Measurements from ENCODE around the gene FHIT. TPM values are rescaled to one million over a fixed set of nuclear protein-coding genes. Genes with fewer than 3 reads are reported as not detected.

Gene FHIT
- total RNA-seq, 4 donors from 2014 or later: 1.6 to 12.9 (median 7.8) TPM

- whole genome bisulfite sequencing, 2 donors: 67 to 70% methylated on average over 2 of the region's 2 CpGs
- no peaks in the 10 kb centered on the region for H3K4me1 ChIP-seq
- TF ChIP-seq POLR2A (IDR thresholded peaks at IDR 0.05): no peak
- no peak for TF ChIP-seq CTCF (IDR thresholded peaks at IDR 0.05)
- no peak for TF ChIP-seq EP300 (IDR thresholded peaks at IDR 0.05)
- H3K27me3 ChIP-seq: no peaks in the 10 kb centered on the region
- H3K27ac ChIP-seq: no peak overlapping the region
- H3K9me3 ChIP-seq: no peaks in the 10 kb centered on the region
- no peak for DNase-seq (ENCODE audit: low spot score in 2 of 2)
- no peaks in the 10 kb centered on the region for H3K36me3 ChIP-seq
- no peak overlapping the region for H3K4me3 ChIP-seq
Measured at GRCh38 chr3:60135474-60135873, 1115.8 kb downstream of the FHIT start.

DNA sequence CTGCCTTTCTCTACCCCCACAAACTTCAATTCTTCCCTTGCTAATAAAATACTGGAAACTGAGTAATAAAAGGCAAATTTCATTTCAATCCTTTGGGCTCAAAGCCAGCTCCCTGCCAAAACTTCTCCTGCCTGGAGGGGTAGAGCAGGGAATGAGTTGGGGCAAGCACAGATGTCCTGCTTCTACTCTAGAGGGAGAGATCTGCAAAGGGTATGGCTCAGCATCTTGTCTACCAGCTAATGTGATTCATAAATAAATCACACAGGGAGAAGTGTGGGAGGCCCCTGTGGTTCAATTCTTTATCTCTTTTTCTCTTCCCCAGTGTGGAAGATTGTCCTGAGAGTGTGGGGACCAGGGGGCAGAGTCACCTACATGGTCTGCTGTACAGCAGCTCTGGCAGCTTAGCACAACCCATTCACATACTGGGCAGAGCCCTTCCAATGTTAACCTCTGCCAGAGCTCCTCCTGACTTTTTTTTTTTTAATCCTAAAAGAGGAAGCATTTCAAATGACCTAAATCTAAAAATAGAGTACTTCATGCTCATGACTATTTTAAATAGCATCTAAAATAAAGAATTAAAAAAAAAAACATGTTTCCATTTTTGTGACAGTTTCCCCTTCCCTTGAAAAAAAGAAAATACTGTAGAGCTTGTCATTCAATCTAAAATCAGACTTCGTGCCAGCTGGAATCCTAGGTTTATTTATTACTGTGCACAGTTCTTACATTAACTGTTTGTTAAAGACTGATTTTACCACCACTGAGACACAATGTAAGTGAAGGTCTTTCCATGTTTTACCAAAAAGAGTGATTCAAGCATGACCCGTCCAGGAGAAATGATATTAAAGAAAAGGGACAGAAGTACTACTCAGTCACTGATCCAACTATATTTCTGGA, 1117.7 kb downstream of the FHIT start:
- TF ChIP-seq POLR2A (IDR thresholded peaks at IDR 0.05) (no peak), CTCF (IDR thresholded peaks at IDR 0.05) (no peak), EP300 (IDR thresholded peaks at IDR 0.05) (no peak)
- WGBS, 2 donors: 52 to 67% methylated on average over 2 of the region's 2 CpGs
- no peak overlapping the region for H3K27ac ChIP-seq
- no peak for DNase-seq (ENCODE audit: low spot score in 2 of 2)
- H3K36me3 ChIP-seq: no peaks in the 10 kb centered on the region
- no peaks in the 10 kb centered on the region for H3K4me1 ChIP-seq
- H3K9me3 ChIP-seq: no peaks in the 10 kb centered on the region
- no peaks in the 10 kb centered on the region for H3K27me3 ChIP-seq
- no peak overlapping the region for H3K4me3 ChIP-seq

- Histone ChIP-seq H3K9me3 (no peaks in the 10 kb centered on the region), H3K36me3 (no peaks in the 10 kb centered on the region), H3K27ac (no peak overlapping the region), H3K4me3 (no peak overlapping the region), H3K4me1 (no peaks in the 10 kb centered on the region), H3K27me3 (no peaks in the 10 kb centered on the region)
- no peak for DNase-seq (ENCODE audit: low spot score in 2 of 2)
- no peak for TF ChIP-seq POLR2A (IDR thresholded peaks at IDR 0.05)
- TF ChIP-seq EP300 (IDR thresholded peaks at IDR 0.05): no peak
- no peak for TF ChIP-seq CTCF (IDR thresholded peaks at IDR 0.05)
Measured at GRCh38 chr3:60131618-60132017, 1119.6 kb downstream of the FHIT start.

DNA sequence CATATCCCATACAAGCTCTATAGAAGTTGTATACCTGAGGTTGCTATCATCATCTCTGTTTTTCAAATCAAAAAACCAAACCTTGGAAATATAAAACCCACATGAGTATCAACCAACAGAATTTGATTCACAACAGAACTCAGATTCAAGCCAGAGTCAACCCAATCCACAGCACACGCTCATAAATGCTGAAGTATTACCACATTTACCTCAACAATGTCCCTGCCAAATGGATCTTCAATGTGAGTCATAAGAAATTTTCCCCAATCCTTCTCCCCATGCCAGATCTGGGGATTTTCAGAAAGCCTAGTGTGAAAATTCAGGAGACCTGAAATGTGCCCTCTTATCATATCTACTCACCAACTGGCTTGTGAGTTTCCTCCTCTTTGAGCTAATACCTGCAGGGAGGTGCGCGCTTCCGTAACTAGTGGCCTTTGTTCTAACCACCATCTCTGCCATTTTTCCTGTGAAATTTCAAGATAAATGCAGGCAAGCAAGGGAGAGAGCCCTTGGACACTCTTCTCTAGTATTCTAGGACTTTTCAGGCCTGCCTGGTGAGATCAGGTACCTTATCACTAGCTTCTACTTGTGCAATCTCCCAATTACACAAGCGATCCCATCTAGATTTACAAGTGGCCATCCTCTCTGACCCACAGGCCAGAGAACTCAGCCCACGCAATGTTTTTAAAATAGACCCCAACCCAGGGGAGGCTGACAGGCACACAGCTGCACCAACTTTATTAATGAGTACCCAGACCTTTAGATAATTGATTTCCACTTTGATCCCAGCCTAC, 1124.5 kb downstream of the FHIT start:
- 77 to 88% methylated on average over 6 of the region's 6 CpGs for WGBS, 2 donors
- Histone ChIP-seq H3K27ac (no peak overlapping the region), H3K27me3 (no peaks in the 10 kb centered on the region), H3K4me3 (no peak overlapping the region), H3K4me1 (no peaks in the 10 kb centered on the region), H3K36me3 (no peaks in the 10 kb centered on the region), H3K9me3 (no peaks in the 10 kb centered on the region)
- no peak for DNase-seq (ENCODE audit: low spot score in 2 of 2)
- TF ChIP-seq POLR2A (IDR thresholded peaks at IDR 0.05): no peak
- no peak for TF ChIP-seq EP300 (IDR thresholded peaks at IDR 0.05)
- no peak for TF ChIP-seq CTCF (IDR thresholded peaks at IDR 0.05)

- 66 to 74% methylated on average over 3 of the region's 3 CpGs for WGBS, 2 donors
- H3K27me3 ChIP-seq: no peaks in the 10 kb centered on the region
- no peak for DNase-seq (ENCODE audit: low spot score in 2 of 2)
- no peaks in the 10 kb centered on the region for H3K9me3 ChIP-seq
- no peak for TF ChIP-seq POLR2A (IDR thresholded peaks at IDR 0.05)
- TF ChIP-seq CTCF (IDR thresholded peaks at IDR 0.05): no peak
- TF ChIP-seq EP300 (IDR thresholded peaks at IDR 0.05): no peak
- H3K4me3 ChIP-seq: no peak overlapping the region
- H3K36me3 ChIP-seq: no peaks in the 10 kb centered on the region
- no peaks in the 10 kb centered on the region for H3K4me1 ChIP-seq
- H3K27ac ChIP-seq: no peak overlapping the region
Measured at GRCh38 chr3:60125686-60126085, 1125.6 kb downstream of the FHIT start.
